GM19239 (cell line): ENCODE results near the gene SBF2.

Experiments
- DNase-seq: peaks from one replicate; pipeline ENCODE4 v3.0.0; 2011; ENCODE audit warnings: low spot score; ENCODE audit not compliant: insufficient read length
- FAIRE-seq: peaks from 2 replicates; lab custom pipeline; 2011; peaks lifted over from hg19 to GRCh38; lab: Jason Lieb, UNC

SBF2 gene

GRCh38 chr11:10317776-10318526, 23.9 kb upstream of the SBF2 start:
- FAIRE-seq, result peak; percentile 89

GRCh38 chr11:10317151-10317755, 23.2 kb upstream of the SBF2 start:
- no peak for DNase-seq
- FAIRE-seq, result peak; percentile 87

More at GRCh38 chr11:10317776-10318526, 23.9 kb upstream of the SBF2 start:
- DNase-seq, result no peak

- DNase-seq (no peak), FAIRE-seq (no peak)
Observed at GRCh38 chr11:10315083-10315482, 21.1 kb upstream of the SBF2 start.

- peak; percentile 90 for FAIRE-seq
- DNase-seq, result no peak
Observed at GRCh38 chr11:10314199-10315072, 20.4 kb upstream of the SBF2 start.

GRCh38 chr11:10311802-10312201, 17.8 kb upstream of the SBF2 start:
- FAIRE-seq, result no peak
- DNase-seq, result no peak

GRCh38 chr11:10310301-10310841, 16.4 kb upstream of the SBF2 start:
- no peak for DNase-seq
- no peak for FAIRE-seq

GRCh38 chr11:10309163-10310093, 15.4 kb upstream of the SBF2 start:
- no peak for FAIRE-seq
- DNase-seq, result no peak

- FAIRE-seq (peak; percentile 4), DNase-seq (no peak)
Observed at GRCh38 chr11:10308201-10308954, 14.4 kb upstream of the SBF2 start.

GRCh38 chr11:10307400-10308200, 13.6 kb upstream of the SBF2 start:
- no peak for DNase-seq
- peak; percentile 80 for FAIRE-seq

- FAIRE-seq, result peak; percentile 23
Observed at GRCh38 chr11:10307022-10307399, 13.0 kb upstream of the SBF2 start.

GRCh38 chr11:10305964-10306918, 12.2 kb upstream of the SBF2 start:
- DNase-seq (no peak), FAIRE-seq (no peak)

More at GRCh38 chr11:10307022-10307399, 13.0 kb upstream of the SBF2 start:
- DNase-seq, result no peak

GRCh38 chr11:10305262-10305963, 11.4 kb upstream of the SBF2 start:
- DNase-seq (no peak), FAIRE-seq (no peak)

- no peak for DNase-seq
- no peak for FAIRE-seq
Observed at GRCh38 chr11:10304495-10305261, 10.7 kb upstream of the SBF2 start, which contains the start of gene ADM. Gene ADM (plus strand): TSS chr11:10305073. CDS start chr11:10305701, 628 bp downstream.

GRCh38 chr11:10303558-10304363, 9.7 kb upstream of the SBF2 start:
- FAIRE-seq (no peak), DNase-seq (no peak)
